Suprapubic skin (tissue), 4 donors: ENCODE data around the gene NKX2-1. TPM values are rescaled to one million over a fixed set of nuclear protein-coding genes. Genes with fewer than 3 reads are reported as not detected.
"Not testable (repeated sequence)": the region's sequence is repeated elsewhere in the genome, so short reads cannot be mapped to it uniquely, and the experiment has no call there.

Experiments used
- DNase-seq, 2 donors: peaks; one replicate each; pipeline ENCODE4 v3.0.0-alpha.2; 2019; ENCODE audit warnings: low spot score in 2 of 2
- H3K27ac ChIP-seq: fragments of 200-600 bp; sonication (generic); one replicate; pipeline ENCODE4 v1.5.1; 2019
- H3K27me3 ChIP-seq: fragments of 200-600 bp; sonication (generic); one replicate; pipeline ENCODE4 v1.5.1; 2019
- H3K36me3 ChIP-seq: fragments of 200-600 bp; sonication (generic); one replicate; pipeline ENCODE4 v1.5.1; 2019
- H3K4me1 ChIP-seq: fragments of 200-600 bp; sonication (generic); one replicate; pipeline ENCODE4 v1.5.1; 2019
- H3K4me3 ChIP-seq: fragments of 200-600 bp; sonication (generic); one replicate; pipeline ENCODE4 v1.5.1; 2019; ENCODE audit warnings: mild to moderate bottlenecking
- H3K9me3 ChIP-seq: fragments of 200-600 bp; sonication (generic); one replicate; pipeline ENCODE4 v1.5.1; 2019
- CTCF ChIP-seq, 2 donors: fragments of 200-600 bp in 1 of 2; fragments of 450-650 bp in 1 of 2; sonication (generic) in 1 of 2; IDR thresholded peaks; one replicate each; pipeline ENCODE4 v1.5.1; 2016 to 2019; ENCODE audit warnings: antibody characterized with exemption in 2 of 2, mild to moderate bottlenecking in 1 of 2, moderate library complexity in 1 of 2
- EP300 ChIP-seq: sonication (generic); formaldehyde crosslinking; IDR thresholded peaks from one replicate; pipeline ENCODE4 v1.6.1; 2017; ENCODE audit warnings: antibody characterized with exemption
- POLR2A ChIP-seq, 2 donors: fragments of 450-650 bp; IDR thresholded peaks; one replicate each; pipeline ENCODE4 v1.6.1; 2017; ENCODE audit warnings: antibody characterized with exemption in 2 of 2, mild to moderate bottlenecking in 2 of 2, moderate library complexity in 2 of 2
- POLR2AphosphoS5 ChIP-seq, 3 donors: sonication (generic); formaldehyde crosslinking; IDR thresholded peaks; one replicate each; pipeline ENCODE4 v1.6.1; 2017; ENCODE audit warnings: antibody characterized with exemption in 3 of 3
- WGBS: methylation state at CpG from one replicate; pipeline ENCODE4 v1.1.5; 2018; 5-methylcytosine and 5-hydroxymethylcytosine counted together
- total RNA-seq, 4 donors: library from RNA; depleted of rRNA; stranded (reverse); fragments of >200 nt; gene quantifications; one replicate each; pipeline ENCODE4 v1.1.0, GENCODE V29; 2016

The NKX2-1 gene
- total RNA-seq, 4 donors from 2014 or later: not detected

DNA sequence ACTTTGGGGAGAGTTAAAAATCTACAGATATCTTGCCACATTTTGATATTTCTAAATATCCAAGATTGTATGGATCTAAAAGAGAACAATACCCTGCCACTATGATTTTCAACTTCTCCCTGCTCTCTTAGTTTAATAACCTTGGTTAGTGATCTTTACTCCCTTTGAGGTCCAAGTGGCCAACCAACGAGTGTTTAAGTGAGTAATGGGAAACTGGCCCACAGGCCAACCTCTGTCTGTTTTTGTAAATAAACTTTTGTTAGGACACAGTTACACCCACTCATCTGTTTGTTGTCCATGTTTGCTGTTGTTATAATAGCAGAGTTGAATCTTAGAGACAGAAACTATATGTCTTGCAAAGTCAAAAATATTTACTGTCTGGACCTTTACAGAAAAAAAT lies 30.9 kb upstream of the NKX2-1 start:
- no peaks in the 10 kb centered on the region for H3K36me3 ChIP-seq
- no peaks in the 10 kb centered on the region for H3K4me1 ChIP-seq
- H3K9me3 ChIP-seq: no peaks in the 10 kb centered on the region
- H3K27ac ChIP-seq: no peak overlapping the region
- 38% methylated on average over 1 of the region's 1 CpG for WGBS
- DNase-seq: no peak
- TF ChIP-seq POLR2A (IDR thresholded peaks at IDR 0.05) (no peak), CTCF (IDR thresholded peaks at IDR 0.05) (no peak), EP300 (no peak), POLR2AphosphoS5 (IDR thresholded peaks at IDR 0.05) (no peak)
- no peak overlapping the region for H3K4me3 ChIP-seq
- peaks cover 18% of the 10 kb centered on the region for H3K27me3 ChIP-seq

DNA sequence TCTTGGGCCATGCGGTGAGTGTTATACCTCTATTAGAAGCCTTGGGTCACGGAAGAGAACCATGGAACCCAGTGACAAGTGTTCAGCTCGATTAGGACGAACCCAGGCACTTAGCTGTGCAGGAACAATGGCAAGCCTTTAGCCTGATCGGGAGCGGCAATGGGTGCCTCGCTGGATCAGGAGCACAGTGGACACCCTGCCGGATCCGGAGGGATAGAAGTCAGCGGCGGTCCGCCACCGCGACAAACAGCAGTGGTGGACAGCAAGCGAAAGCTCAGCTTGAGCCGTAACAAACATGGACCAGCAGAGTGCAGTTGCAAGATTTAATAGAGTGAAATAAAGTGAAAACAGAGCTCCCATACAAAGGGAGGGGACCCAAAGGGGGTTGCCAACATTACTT lies 24.2 kb upstream of the NKX2-1 start:
- not testable (repeated sequence) for H3K9me3 ChIP-seq, H3K4me1 ChIP-seq, H3K36me3 ChIP-seq, H3K27ac ChIP-seq, DNase-seq, H3K4me3 ChIP-seq
- peaks cover 35% of the 10 kb centered on the region for H3K27me3 ChIP-seq
- 93% methylated on average over 16 of the region's 16 CpGs for WGBS

GRCh38 chr14:36538051-36538450 lies 18.0 kb upstream of the NKX2-1 start:
- H3K27ac ChIP-seq: no peak overlapping the region
- H3K4me1 ChIP-seq: no peaks in the 10 kb centered on the region
- DNase-seq: no peak
- H3K36me3 ChIP-seq: no peaks in the 10 kb centered on the region
- TF ChIP-seq EP300: no peak
- no peak for TF ChIP-seq CTCF (IDR thresholded peaks at IDR 0.05)
- TF ChIP-seq POLR2A (IDR thresholded peaks at IDR 0.05): no peak
- no peak for TF ChIP-seq POLR2AphosphoS5 (IDR thresholded peaks at IDR 0.05)
- no peaks in the 10 kb centered on the region for H3K9me3 ChIP-seq
- WGBS: 79% methylated on average over 1 of the region's 1 CpG
- H3K4me3 ChIP-seq: no peak overlapping the region
- peaks cover 36% of the 10 kb centered on the region for H3K27me3 ChIP-seq

DNA sequence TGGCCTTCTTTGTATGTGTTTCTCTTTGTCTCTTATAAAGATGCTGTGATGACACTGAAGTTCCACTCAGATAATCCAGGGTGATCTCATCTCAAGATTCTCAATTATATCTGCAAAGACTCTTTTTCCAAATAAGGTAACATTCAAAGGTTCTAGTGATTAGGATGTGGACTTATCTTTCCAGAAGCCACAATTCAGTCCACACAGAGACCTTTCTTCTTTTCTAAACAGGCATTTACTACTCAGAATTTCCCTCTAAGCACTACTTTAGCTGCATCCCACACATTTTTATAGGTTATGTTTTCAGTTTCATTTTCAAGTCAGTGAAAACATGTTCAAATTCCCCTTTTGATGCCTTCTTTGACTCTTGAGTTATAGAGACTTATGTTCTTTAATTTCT lies 9.0 kb upstream of the NKX2-1 start:
- H3K27me3 ChIP-seq: peaks cover 76% of the 10 kb centered on the region

DNA sequence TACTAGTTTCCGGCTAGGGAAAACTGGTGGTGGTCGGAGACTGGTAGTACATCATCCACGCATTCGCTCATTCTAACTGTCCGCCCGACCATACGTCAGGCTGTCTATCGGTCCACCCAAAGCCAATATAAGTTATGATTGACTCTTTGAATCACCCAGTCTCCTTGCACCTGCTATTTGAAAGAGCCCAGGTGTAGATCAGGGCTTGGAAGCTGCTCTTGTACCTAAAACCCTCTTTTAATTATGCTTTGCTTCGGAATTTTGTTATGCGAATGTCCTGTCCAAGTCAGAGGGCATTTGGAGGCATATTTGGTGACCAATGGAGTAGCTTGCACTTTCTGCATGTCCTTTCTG lies 5.7 kb upstream of the NKX2-1 start:
- Histone ChIP-seq H3K27me3 (peaks cover 91% of the 10 kb centered on the region), H3K27ac (no peak overlapping the region), H3K36me3 (no peaks in the 10 kb centered on the region), H3K9me3 (no peaks in the 10 kb centered on the region), H3K4me1 (peaks cover 36% of the 10 kb centered on the region), H3K4me3 (no peak overlapping the region)
- 18% methylated on average over 5 of the region's 10 CpGs for WGBS
- TF ChIP-seq CTCF (IDR thresholded peaks at IDR 0.05): no peak
- TF ChIP-seq POLR2AphosphoS5 (IDR thresholded peaks at IDR 0.05): no peak
- no peak for TF ChIP-seq POLR2A (IDR thresholded peaks at IDR 0.05)
- DNase-seq: no peak

More for the DNA sequence above, 9.0 kb upstream of the NKX2-1 start:
- Histone ChIP-seq H3K4me3 (no peak overlapping the region), H3K9me3 (no peaks in the 10 kb centered on the region), H3K36me3 (no peaks in the 10 kb centered on the region), H3K27ac (no peak overlapping the region), H3K4me1 (peaks cover 18% of the 10 kb centered on the region)
- TF ChIP-seq EP300 (no peak), POLR2A (IDR thresholded peaks at IDR 0.05) (no peak), CTCF (IDR thresholded peaks at IDR 0.05) (no peak), POLR2AphosphoS5 (IDR thresholded peaks at IDR 0.05) (no peak)
- DNase-seq: no peak
